ENCODE results near the gene PXDC1.

Gene PXDC1

DNA sequence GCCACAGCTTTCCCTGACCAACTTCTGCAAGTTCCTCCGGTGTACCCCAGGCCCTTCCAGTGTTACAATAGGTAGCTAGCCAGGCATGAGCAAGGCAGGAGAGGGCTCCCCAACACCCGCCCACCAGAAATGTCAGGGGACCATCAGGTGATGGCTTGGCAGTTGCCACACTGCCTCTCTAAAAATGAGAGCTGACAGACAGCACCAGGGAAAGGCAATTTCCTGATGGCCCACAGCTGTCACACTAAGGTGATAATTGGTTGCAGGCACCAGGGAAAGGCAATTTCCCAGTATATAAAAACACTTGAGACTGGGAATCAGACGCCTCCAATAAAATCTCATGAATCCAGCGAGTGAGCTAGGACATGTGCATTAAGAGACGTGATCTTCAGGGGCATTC lies 49.9 kb downstream of the PXDC1 start:
- no peak for DNase-seq (ENCODE audit: low spot score)
- TF ChIP-seq, protein P1, sequence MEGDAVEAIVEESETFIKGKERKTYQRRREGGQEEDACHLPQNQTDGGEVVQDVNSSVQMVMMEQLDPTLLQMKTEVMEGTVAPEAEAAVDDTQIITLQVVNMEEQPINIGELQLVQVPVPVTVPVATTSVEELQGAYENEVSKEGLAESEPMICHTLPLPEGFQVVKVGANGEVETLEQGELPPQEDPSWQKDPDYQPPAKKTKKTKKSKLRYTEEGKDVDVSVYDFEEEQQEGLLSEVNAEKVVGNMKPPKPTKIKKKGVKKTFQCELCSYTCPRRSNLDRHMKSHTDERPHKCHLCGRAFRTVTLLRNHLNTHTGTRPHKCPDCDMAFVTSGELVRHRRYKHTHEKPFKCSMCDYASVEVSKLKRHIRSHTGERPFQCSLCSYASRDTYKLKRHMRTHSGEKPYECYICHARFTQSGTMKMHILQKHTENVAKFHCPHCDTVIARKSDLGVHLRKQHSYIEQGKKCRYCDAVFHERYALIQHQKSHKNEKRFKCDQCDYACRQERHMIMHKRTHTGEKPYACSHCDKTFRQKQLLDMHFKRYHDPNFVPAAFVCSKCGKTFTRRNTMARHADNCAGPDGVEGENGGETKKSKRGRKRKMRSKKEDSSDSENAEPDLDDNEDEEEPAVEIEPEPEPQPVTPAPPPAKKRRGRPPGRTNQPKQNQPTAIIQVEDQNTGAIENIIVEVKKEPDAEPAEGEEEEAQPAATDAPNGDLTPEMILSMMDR (IDR thresholded peaks at IDR 0.05), result no peak
- no peak overlapping the region for H3K4me3 ChIP-seq
- no peak overlapping the region for H3K27ac ChIP-seq

- no peak for DNase-seq (ENCODE audit: low spot score)
- Histone ChIP-seq H3K27ac (no peak overlapping the region), H3K4me3 (no peak overlapping the region)
- TF ChIP-seq, protein P1 (IDR thresholded peaks at IDR 0.05), result no peak
These were observed 52.3 kb downstream of the PXDC1 start for GRCh38 chr6:3699231-3699630.

GRCh38 chr6:3698021-3698420 lies 53.5 kb downstream of the PXDC1 start:
- no peak overlapping the region for H3K27ac ChIP-seq
- no peak overlapping the region for H3K4me3 ChIP-seq
- no peak for DNase-seq (ENCODE audit: low spot score)
- TF ChIP-seq, protein P1 (IDR thresholded peaks at IDR 0.05), result no peak

DNA sequence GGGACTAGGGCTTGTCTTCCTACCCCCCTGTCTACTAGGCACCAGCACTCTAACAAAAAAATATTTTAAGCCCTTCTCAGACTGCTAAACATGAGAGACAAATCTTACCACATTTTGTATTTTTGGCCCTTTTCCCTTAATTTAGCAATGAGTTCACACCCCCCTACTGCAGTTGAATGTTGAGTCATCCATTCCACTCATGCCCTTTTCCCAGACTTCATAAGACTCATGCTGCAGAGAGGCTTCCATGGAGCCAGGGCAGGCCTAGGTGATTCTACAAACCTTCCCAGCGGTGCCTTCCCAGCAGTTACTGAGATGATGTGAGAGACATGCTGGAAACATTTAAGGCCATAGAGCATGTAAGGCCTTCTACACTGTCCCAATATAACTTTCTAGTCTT lies 53.9 kb downstream of the PXDC1 start:
- no peak overlapping the region for H3K4me3 ChIP-seq
- TF ChIP-seq, protein P1 (IDR thresholded peaks at IDR 0.05), result no peak
- peak overlapping the region in 1 of 2 donors; percentile 23 for H3K27ac ChIP-seq
- DNase-seq (ENCODE audit: low spot score), result no peak

GRCh38 chr6:3696525-3697088 lies 54.9 kb downstream of the PXDC1 start:
- Histone ChIP-seq H3K4me3 (no peak overlapping the region), H3K27ac (no peak overlapping the region)
- TF ChIP-seq, protein P1 (IDR thresholded peaks at IDR 0.05), result no peak
- no peak for DNase-seq (ENCODE audit: low spot score)

GRCh38 chr6:3695065-3695817 lies 56.3 kb downstream of the PXDC1 start:
- Histone ChIP-seq H3K4me3 (no peak overlapping the region), H3K27ac (no peak overlapping the region)
- TF ChIP-seq, protein P1 (IDR thresholded peaks at IDR 0.05), result no peak
- DNase-seq (ENCODE audit: low spot score), result no peak

GRCh38 chr6:3693831-3694230 lies 57.7 kb downstream of the PXDC1 start:
- H3K27ac ChIP-seq, result no peak overlapping the region
- no peak for DNase-seq (ENCODE audit: low spot score)
- TF ChIP-seq, protein P1 (IDR thresholded peaks at IDR 0.05), result no peak
- H3K4me3 ChIP-seq, result no peak overlapping the region

All from coronary artery (tissue), 2 donors.